HG03135 (cell line): ENCODE measurements around the gene PAPPA2.

Source experiments
- ATAC-seq: cut with Tn5 transposase; IDR thresholded peaks from one replicate; pipeline ENCODE4 v1.9.1; 2021; ENCODE audit warnings: mild to moderate bottlenecking, moderate library complexity; ENCODE audit not compliant: unreplicated experiment

PAPPA2 gene

DNA sequence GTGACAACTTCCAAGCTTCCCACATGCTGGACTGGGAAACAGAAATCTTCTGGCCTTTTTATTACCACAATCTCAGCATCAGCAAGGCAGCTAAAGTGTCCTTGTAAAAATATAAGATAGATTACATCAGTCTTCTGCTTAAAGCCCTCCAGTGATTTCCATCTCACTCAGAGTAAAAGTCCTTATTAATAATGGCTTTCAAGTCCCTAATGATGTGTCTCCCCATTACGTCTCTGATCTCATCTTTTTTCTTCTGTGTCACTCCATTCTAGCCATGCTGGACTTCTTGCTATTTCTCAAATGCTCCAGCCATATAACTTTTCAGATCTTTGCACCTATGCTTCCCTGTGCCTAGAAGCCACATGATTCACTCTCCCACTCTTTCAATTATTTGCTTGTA is 22.1 kb downstream of the PAPPA2 start:
- no peak for ATAC-seq

DNA sequence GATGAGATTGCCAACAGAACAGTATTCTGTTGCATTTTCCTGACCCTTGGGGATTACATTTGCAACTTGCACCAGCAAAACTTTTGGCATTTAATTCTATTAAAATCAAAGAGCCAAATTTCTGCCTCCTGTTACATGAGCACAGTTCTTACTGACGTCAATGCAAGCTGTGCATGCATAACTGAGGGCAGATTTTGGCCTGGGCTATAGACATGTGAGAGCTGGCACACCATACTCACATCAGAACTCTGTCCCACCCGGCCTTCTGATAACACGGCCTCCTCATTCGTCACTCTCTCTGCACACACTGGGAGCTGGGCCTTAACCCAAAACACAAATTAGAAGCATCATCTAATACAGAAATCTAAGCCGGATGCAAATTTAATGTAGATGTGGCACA is 31.5 kb downstream of the PAPPA2 start:
- no peak for ATAC-seq

DNA sequence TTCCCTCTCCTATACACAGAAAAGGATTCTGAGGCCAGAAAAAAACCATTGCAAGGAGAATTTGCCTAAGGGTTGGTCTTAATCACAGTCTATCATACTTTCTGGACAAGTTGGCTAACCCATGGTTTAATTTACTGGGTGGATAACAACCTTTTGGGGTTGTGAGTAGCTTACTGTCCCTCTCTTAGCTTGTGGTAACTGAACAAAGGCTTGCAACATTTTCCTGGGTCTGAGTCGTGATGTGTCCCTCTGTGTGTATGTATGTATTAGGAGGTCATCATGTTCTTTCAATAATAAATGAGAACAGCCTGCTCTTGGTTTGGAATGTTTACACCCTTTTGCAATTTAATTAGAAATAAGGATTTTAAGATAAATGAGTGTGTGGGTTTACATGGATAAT is 36.7 kb downstream of the PAPPA2 start:
- no peak for ATAC-seq

DNA sequence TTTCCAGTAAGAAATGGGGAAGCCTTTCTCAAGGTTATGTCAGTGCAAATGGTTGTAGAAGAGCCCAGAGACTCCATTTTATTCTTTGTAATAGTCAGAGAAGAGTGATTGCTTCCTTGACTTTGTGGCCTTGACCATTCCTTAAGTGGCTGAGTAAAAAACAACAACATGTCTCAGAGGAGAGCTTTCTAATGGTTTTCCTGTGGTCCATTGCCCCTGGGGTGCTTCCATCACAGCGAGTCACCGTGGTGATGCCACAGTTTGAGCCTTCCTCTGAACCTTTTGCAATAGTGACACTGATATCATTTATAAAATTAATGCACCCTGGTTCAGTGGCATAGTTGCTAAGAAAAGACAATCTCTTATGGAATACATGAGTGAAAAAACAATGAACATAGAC is 38.6 kb downstream of the PAPPA2 start:
- no peak for ATAC-seq

DNA sequence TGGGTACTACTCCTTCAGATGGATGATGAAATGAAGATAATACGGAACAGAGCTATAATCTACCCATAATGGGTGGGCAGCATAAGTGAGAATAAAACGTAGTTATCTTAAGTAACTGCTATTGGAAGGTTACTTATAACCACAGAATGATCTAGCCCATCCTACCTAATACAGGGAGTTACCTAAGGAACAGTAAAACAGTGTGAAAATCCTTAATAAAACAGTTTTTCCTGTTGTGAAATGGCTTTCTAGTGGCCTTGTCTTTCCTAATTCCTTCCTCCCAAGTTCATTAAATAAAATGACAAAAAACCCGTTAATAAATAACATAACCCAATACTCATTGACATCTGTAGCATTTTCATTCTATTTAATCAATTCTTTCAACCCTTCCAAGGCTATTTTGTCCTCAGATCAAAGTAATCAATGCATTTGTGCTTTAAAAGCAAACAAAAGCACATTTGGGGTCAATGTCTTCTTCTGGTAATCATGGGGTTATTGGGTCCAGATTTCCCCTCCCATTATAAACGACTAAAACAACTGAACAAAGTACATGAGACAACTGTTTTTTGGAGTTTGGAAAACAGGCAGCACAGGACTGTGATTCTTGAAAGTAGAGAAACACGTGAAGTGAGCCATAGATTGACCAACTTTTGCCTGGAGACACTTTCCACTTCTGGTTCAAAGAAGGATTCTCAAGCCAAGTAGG is 42.0 kb downstream of the PAPPA2 start:
- no peak for ATAC-seq

DNA sequence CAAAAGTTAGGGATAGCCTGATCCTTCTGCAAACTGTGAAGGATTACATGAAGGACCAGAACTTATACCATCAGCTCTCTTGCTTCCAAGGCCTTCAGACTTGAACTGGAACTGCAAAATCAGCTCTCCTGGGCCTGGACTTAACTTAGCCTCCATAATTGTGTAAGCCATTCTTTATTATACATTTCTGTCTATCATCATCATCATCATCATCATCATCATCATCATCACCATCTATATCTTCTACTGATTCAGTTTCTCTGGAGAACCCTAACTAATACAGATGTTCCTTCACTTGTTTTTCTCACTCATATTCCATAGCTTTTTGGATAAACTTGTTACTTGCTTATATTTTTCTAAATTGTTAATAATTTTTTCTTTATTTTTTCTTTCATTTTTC is 50.0 kb downstream of the PAPPA2 start:
- ATAC-seq: no peak

DNA sequence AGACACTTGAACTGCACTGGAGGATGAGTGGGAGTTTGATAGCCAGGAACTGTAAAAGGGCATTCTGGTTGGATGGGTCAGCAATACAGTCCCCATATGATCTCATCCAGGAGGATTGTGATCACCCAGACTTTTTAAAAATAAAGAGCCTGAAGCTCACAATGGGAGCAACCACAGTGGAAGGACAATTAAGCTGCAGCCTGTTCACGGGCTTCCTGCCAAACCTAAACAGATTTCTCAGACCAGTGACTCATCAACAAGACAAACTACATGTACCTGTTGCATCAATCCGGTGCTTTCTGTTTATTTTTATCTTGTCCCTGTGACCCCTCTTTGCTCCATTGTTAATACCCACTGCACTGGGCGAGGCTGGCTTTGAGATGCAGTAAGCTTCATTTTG is 52.3 kb downstream of the PAPPA2 start:
- ATAC-seq: no peak

DNA sequence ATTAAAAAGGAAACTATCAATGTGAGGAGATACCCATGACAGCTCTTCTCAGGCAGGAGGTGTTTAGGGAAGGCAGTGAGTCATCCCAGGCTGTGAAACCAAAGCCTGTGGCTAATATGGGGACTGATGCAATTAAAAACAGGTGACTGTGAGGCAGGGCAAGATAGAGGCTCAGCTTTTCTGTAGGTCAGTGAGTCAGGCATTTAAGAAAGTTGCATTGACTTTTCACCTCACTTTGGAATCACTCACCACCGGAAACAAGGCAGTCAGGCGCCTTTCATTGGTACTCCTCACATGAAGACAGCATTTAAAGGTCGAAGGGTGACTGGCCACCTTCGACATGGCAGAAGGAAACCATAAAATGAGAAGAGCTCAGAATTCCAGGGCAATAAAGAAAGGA is 54.5 kb downstream of the PAPPA2 start:
- no peak for ATAC-seq

DNA sequence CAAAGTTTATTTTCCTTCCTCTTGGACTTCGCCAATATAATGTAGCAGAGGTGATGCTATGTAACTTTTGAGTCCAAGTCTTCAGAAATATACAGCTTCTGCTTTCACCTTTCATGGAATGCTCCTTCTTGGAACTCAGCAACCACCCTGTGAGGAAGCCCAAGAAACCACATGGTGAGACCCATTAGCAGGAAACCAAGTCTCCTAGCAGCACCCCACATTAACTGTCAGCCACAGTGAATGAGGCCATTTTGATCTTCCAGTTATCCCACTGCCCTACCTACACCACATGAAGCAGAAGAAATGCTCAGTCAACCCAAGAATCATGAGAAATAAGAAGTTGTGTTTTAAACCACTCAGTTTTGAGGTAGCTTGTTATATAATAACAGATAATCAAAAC is 58.2 kb downstream of the PAPPA2 start:
- ATAC-seq: no peak

DNA sequence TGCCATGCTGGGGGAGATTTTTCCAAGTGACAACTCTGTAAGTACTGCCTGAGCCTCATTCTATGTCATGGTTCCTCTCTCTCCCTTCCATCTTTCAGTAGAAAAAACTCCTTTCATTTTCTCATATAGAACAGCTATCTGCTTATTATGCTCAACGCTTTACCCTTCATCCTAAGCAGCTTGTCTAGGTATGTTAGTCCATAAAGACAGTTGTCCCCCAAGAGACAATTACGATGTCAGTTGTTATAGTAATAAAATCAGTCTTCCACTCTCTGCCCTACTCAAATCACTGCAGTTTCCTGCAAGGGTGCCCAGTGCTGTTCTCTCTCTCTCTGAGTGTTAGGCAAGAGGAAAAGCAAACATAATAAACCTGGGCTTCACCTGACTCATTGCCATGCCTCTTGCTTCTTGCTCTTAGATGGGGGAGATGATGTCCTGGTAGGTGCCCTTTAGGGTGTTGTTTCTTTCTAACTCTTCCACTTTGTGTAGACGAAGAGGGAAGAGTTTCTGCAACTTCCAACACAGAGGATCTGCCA is 59.4 kb downstream of the PAPPA2 start:
- ATAC-seq: no peak

DNA sequence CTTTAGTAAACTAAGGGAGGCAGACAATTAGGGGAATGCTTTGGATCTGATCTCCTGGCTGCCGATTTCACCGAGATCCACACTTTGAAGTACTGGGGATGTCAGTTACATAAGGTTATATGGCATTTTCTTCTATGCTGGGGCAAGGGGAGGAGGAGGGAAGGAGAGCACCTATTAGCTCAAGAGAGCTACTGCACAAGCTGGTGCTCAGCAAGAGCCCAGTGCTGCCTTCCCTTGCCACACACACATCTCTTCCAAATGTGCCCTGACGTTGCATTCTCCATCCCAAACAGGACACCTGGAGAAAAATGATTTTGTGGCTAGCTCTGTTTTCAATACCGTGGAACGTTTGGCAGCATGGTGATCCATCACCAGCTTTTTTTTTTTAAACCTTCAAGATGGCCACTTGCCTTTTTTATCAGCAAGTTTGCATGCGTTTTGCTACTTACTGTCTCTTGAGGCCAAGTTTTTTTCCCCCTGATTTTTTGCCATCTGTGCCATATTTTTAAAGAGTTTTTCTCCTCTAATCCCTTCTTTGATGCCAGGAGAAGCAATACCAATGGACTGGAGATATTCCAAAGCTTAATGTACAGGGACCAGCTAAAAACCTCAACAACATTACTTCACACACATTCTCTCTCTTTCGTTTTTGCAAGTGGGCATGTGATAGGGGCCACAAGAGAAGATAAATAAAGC is 66.6 kb downstream of the PAPPA2 start:
- ATAC-seq: no peak

DNA sequence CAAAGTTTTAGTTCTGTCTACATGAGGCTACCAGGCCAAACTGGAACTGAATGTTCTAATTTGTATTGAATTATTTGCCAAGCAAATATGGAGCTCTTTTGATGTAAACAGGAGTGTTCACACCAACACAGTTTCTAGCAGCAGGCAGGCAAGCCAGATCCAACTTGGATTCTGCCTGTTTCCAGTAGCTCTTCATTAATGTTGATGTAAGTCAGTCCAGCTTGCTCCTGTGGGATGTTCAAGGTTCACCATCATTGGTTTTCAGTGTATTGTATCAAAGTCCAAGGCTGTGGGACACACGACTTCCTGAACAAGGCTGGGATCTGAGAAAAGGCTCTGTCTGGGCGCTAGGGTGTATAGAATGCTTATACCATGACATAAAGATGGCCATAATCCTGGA is 68.1 kb downstream of the PAPPA2 start:
- no peak for ATAC-seq

DNA sequence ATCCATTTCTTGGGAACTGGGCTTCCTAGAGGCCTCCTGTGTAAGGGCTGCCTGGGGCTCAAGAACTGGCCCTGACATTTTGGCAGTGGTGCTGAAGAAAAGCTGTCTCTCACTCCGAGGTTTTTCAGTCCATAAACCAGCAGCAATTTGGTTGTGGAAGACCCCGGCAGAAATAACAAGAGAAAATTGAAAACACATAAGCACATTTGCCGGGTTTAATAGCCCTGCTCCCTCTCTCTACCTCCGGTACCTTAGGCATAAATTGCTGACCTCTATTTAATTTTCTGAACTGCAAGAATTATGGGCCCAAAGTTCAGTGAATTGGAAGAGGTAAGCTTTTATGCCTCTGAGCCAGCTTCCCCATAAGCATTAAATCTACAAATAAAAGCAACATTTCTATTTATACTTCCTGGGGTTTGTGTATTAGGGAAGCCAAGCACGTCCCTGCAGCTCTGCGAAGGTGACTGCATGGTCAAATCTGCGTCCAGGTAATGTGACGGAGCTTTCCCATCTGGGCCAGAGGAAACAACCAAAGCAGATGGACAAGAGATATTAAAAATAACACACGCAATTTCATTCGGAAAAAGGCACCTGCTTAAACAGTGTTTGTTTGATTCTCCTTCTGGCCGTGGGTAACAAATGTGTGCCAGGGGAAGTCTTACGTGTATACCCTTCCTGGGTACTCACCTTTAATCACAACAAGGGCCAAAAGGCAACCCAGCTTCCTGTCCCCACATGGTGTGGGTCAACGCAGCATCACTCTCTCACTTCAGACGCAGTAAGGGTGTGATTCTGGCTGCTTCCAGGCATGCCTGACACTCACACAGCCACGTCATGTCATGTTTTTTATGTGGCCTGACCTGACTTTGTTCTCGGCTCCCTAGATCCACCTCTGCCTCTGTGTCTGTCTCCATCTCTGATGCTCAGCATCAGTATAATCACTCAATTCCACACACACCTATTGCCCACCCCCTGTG is 69.2 kb downstream of the PAPPA2 start:
- no peak for ATAC-seq

DNA sequence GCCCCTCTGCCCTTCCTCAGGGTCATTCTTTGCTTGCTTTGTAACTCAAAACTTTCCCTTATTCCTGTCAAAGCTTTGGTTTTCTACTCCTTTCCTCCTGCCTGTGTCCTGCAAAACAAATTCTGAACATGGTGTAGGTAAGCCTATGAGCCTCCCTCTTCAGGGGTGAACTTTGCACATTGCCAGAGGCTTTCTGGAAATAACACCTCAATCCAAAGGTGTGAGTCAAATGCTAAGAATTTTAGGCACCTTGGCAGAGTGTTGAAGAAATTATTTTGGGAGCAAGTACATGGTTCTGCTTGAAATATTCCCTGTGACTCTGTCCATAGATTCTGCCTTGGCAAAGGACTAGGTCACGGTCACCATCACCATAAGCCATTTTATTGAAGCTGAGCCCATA is 70.0 kb downstream of the PAPPA2 start:
- no peak for ATAC-seq

DNA sequence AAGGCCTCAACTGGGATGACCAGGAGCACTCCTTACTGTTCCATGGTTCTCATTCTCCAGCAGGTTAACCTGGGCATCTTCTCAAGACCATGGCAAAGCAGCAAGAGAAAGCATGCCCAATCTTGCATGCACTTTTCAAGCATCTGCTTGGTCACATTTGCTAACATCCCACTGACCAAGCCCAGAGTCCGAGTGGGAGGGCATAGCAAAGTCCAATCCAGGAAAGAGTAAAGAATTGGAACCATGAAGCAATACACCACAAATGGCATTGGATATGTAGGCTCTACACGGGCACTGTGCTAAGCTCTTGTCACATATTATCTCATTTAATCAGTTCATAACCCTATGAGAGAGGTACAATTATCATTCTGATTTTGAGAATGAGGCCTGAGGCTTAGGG is 73.6 kb downstream of the PAPPA2 start:
- ATAC-seq: no peak

DNA sequence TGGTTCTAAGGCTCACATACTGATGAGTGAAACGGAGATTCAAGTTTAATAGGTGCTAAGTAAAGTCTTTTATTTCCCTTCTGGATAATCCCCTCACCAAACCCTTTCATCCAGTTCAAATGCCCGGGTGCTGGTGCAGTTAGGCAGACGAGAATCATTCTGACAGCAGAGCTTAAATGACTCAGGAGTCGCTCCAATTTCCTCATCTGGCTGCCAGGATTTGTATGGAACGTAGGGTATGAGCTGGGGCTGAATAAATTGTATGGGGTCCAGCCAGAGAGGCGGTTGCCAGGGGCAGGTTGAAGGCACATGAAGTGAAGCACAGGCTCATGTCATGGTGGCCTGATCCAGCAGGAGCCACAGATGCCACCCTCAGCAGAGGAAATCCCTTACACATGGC is 76.0 kb downstream of the PAPPA2 start:
- ATAC-seq: no peak

DNA sequence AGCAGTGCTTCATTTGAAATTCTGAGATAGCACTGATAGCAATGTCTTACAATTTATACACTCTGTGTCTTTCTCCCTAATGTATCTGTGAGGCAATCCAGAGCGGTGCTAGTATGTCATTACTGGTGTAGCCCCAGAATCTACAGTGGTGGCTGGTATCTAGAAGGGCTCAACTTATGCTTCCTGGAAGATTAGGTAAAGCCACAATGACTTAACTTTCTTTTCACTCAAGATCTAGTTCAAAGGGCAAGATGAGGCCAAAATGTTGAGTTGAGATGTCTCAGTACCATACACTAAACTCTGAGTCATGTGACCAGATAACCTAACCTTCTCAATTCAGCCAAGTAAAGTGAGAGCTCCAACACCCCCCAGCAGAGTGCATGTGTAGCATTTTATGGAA is 77.5 kb downstream of the PAPPA2 start:
- no peak for ATAC-seq

DNA sequence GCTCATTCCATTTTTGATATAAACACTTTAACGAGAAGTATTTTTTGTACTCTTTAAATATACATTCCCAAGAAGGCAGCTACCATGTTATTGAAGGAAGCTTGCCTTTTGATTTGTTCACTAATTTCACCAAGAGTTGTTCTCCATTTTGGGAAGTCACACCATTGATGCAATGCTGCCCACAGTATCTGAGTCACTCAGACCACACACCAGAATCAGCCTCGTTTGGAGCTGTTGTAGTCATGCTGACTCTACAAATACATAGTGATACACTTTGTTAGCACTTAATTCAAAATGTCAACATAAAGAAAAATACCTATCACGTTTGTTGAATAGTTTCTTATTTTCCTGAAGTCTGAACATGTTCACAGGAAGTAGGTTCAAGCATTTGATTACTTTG is 78.7 kb downstream of the PAPPA2 start:
- no peak for ATAC-seq

DNA sequence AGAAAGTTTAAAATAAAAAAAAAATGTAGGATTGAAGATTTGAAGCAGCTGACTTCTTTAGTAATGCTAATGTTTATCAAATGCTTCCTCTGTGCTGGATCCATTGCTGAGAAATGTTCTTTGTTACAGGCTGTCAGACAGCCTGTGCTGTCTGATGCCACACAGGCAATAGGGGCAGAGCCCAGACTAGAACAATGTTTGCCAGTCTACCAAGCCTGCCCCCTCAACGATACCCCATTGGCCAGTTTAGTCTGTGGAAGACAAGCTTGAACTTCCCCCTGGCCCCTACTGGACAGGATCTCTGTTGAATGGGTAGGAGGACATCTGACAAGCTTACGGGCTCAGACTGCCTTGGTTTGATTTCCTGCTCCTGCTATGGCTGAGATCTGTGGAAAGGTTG is 79.4 kb downstream of the PAPPA2 start:
- ATAC-seq: no peak

DNA sequence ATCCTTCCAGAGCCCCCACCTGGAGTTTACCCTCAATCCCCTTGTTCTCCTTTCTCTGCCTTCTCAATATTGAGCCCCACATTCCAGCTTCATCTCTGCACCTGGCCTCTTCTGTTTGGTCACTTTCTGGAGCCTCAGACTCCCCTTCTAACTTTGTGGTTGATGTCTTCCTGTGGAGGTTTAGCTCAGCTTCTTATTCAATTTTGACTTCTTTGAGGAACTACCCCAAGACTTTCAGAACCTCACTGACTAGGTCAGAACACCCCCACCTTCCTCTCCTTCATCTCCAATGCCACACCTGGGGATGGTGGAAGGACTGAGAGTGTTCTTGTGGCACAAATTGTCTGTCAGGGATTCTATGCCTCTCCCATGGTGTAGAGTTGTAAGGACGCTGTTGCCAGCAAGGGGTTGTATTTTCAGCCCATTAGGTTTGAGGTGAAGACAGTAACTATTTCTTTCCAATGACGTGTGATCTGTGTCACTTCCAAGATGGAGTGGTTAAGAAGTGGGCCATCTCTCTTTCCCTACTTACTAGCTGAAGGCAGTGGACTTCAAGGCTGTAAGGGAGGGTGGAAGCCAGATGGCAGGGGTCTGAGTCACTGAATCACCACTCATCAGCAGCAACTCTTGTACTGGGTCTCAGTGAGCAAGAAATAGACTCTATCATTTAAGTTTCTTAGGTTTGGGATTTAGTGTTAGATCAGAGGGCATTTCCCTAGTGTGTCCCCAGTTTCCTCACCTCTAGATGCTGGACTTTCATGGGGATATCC is 80.6 kb downstream of the PAPPA2 start:
- ATAC-seq: no peak
